Stimulated activated CD4-positive, alpha-beta T cell treated with anti-CD3 and anti-CD28 coated beads, Interleukin-1b, Interleukin-23, amount 100 ng/mL, for 24 hours (primary cell): Measurements from ENCODE around the gene EHBP1.

Experiments used
- DNase-seq, 4 experiments: peaks; one replicate each; pipeline ENCODE4 v3.0.0-alpha.2; 2020; ENCODE audit warnings: low read depth in 4 of 4, low spot score in 1 of 4

Gene EHBP1

GRCh38 chr2:62705007-62705829, at the start of gene EHBP1:
Gene EHBP1, plus strand, starts transcription at chr2:62705713. Its CDS starts 1,479 bp downstream, at chr2:62707192.
- peak; percentile 95 to 96 (median 95) for DNase-seq

DNA sequence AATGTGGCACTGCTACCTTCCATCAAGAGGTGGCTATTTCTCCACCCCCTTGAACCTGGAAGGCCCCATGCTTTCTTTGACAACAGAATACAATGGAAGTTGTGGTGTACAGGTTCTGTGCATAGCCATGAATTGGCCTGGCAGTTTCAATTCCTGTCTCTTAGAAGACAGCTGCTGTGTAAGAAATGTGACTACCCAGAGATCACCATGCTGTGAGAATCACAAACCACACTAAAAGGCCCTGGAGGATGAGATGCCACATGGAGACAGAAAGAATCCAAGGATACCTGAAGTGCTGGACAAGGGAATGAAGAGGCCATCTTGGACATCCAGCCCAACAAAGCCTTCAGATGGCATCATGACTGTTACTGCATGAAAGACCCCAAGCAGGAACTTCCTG, 47.7 kb upstream of the EHBP1 start:
- DNase-seq = no peak

- DNase-seq = no peak
Measured at GRCh38 chr2:62658891-62659290, 46.6 kb upstream of the EHBP1 start.

DNA sequence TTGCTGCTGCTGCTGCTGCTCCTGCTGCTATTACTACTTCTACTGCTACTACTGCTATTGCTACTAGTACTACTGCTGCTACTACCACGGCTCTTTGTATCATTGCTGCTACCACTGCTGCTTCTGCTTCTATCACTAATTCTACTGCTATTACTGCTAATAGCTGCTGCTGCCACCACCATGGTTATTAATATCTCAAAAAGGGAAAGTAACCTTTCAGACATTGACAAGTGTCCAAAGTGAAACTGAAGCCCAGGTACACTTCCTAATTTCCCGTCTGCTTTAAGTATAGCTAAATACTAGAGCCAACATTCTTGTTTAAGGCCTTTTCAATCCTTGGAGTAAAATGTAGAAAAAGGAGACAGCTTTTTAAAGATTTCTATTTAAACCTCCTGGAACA, 45.4 kb upstream of the EHBP1 start:
- DNase-seq = no peak

- no peak for DNase-seq
Measured at GRCh38 chr2:62660582-62661262, 44.8 kb upstream of the EHBP1 start.

DNA sequence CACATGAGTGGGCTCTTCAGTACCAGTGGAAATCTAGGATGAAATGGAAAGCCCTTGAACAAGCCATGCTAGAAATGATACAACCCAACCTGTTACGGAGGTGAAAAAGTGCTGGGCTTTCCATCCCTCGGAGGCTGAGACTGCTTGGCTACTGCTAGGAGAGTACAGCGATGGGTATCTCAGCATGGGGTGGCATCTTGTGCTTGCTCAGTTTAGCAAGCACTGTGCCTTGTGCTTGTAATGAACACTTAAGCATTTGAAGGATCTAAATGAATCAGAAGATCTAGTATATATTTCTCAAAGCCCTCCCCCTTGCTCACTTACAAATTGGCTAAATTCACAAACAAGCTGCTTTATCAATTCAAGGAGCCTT, 44.3 kb upstream of the EHBP1 start:
- DNase-seq = no peak

DNA sequence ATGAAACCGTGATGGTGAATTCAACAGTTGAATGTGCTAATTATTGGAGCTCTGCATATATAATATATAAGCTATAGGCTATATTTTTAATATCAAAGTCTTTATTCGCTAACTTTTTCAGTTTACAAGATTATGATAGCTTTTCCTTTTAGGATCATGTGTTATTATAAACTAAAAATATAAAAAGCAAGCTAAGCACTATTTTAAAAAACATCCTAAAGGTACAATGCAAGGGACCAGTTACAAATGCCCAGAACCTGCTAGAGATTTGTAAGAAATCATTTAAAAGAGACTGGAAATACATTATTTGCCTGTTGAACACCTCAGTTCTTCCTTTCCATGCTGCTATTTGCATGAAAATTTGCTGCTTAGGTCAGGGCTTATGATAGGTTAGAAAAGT, 43.4 kb upstream of the EHBP1 start:
- no peak for DNase-seq

GRCh38 chr2:62662554-62662953, 43.0 kb upstream of the EHBP1 start:
- DNase-seq = no peak

- DNase-seq = no peak
Measured at GRCh38 chr2:62663411-62663810, 42.1 kb upstream of the EHBP1 start.

DNA sequence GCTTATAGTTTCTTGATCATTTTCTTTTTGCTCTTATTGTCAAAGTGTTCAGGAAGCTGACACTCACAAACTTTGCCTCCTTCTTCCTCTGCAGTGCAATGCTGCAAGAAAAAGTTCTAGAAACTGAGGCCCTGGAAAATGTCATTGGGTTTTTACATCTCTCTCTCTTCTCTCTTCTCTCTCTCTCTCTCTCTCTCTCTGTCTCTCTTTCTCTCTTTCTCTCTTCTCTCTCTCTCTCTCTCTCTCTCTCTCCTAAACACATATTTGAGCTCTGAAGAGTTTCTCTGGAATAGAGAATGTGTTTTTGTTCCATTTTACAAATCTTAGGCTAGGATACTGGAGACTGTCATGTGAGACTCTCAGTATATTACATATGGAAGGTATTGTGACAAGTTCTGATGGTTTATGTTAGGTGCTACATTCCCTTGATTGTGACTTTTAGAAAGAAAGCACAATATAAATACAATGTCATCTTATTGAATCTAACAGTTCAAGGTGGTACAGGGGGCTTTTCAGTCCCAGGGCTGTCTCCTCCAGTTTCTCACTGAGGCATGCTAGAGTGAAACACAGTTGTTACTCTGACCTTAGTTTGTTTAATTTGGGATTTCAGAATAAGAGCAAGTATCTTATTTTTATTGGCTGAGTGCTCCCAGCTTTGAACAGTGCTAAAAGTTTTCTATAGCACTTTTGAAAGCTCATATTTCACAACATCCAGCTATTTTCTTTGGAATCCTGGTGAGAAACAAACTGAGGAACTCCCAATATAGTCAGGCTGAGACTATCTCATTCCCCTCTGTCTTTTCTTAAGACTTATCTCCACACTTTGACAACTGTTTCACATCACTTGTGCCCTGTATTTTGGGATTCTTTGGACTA, 41.4 kb upstream of the EHBP1 start:
- DNase-seq = no peak

GRCh38 chr2:62665446-62665845, 40.1 kb upstream of the EHBP1 start:
- no peak for DNase-seq

- no peak for DNase-seq
Measured at GRCh38 chr2:62669180-62669579, 36.3 kb upstream of the EHBP1 start.

DNA sequence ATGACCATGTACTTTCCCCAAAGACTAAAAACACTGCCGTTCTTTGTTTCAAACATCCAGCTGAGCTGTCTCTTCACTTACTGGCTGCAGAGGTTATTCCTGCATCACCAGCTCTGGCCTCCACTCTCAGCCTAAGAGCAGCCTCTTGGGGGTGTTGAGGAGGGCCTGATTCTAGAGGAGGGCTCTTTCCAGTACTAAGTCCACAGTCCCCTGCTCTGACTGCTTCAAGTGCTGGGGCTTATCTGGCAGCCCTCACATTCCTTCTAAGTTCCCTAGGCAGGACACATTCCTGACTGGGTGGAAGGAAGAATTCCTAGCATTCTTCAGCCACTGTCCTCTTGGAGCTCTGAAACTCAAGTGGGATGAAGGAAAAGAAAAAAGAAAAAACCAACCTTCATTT, 32.9 kb upstream of the EHBP1 start:
- no peak for DNase-seq

- no peak for DNase-seq
Measured at GRCh38 chr2:62675062-62675461, 30.5 kb upstream of the EHBP1 start.

DNA sequence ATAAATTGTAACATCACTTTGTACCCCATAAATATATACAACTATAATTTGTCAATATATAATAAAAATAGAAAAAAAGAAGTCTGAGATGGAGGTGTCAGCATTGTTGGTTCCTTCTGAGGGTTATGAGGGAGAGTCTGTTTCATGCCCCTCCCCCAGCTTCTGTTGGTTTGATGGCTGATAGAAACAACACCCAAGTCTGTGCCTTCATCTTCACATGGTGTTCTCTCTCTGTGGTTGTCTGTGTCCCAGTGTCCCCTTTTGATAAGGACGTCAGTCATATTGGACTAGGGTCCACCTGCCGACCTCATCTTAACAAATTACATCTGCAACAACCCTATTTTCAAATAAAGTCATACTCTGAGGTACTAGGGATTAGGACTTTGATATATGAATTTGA, 20.3 kb upstream of the EHBP1 start:
- no peak for DNase-seq

DNA sequence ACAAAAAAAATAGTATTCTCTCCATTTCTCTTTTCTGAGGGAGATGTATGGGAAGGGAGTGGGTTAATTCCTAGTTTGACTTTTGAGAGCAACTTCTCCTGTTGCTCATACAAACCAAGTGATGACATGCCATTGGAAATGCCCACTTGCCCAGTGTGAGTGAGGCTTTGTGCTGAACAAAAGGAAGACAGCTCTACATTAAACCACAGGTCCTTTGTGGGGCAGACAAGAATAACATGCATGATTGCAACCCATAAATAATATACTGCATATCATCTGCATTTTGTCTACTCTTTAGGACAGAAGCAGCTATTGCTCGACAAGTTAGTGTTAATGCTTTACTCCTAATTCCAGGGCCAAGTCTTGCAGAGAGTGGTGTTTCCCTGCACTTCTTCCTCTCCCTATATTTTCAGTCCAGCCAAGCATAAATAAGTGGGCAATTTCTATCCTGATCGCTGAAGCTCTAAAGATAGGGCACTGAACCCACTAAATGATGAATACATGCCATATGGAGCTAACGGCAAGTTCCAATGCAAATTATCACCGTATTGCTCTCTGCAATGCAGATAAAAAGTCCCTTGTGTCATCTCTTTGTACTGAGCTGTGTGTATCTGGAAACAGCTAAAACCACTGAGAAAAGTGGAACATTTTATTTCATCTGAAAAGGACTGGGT, 19.4 kb upstream of the EHBP1 start:
- no peak for DNase-seq

- no peak for DNase-seq
Measured at GRCh38 chr2:62687636-62688035, 17.9 kb upstream of the EHBP1 start.

DNA sequence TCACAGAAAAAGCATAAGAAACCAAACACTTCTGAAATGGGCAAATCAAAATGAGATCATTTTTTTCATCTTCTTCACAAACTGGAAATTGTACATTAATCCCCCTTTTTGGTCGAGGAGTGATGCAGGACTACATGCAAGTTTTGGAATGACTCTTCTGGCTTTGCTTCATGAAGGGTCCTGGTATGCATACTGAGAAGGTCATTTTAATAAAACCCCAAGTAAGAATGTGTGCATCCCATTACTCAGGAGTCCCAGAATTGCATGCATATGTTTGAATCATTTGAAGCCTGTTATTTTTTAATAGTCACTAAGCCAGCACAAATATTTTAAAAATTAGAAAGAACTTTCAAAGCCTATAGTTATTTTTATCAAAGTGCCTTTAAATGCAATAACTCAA, 16.7 kb upstream of the EHBP1 start:
- DNase-seq = no peak

DNA sequence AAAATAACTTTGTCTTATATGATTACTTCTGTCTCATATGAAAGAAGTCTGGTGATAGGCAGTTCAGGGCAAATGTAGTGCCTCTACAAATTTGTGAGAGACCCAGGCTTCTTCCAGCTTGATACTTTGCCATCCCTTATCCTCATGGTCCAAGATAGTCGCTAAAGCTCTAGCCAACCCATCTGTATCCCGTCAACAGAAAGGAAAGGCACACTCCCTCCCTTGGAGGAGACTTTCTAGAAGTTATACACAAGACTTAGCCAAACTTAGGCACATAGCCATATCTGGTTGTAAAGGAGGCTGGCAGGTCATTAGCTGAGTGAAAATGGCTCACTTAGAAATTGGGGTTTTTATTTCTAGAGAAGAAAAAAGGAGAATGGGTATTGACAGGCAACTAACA, 14.3 kb upstream of the EHBP1 start:
- DNase-seq = no peak

- no peak for DNase-seq
Measured at GRCh38 chr2:62692225-62692624, 13.3 kb upstream of the EHBP1 start.

- DNase-seq = no peak
Measured at GRCh38 chr2:62698653-62699052, 6.9 kb upstream of the EHBP1 start.
